ENCODE measurements around the gene PARD6G. TPM values are rescaled to one million over a fixed set of nuclear protein-coding genes. Genes with fewer than 3 reads are reported as not detected.

Gene PARD6G
- polyA plus RNA-seq, 3 donors: 30.2 to 31.0 (median 31.0) TPM

DNA sequence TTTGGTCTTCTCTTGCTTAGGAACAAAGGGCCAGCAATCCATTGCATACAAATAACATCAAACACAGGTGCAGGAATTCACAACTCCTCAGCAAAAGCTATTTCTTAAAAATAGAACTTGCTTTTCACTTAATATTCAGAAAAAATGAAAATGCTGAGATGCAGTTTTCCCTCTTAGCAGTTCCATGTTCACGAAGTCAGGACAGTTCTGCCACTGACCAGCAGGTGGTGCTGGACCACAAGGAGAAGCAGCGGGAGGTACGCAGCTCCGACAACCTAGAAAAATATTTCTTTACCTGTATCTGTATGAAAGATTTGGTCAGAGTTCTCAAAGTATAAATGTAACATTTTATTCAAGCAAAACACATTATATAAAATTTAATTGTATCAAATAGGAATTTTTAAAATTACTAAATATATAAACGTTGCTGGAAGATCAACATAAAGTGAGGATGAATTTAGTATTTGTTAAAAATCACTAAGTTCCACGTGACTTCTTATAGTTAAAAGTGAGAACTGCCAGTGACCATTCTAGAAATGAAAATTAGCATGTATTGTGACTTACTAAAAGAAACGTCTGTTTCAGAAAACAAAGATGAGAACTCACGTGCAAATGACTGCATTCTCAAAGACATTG, 89.5 kb downstream of the PARD6G start:
- DNase-seq (ENCODE audit: low read depth in 3 of 3, low spot score in 2 of 3): peak in 1 of 3 donors; percentile 64

GRCh38 chr18:80154293-80154692, 93.0 kb downstream of the PARD6G start:
- no peak for DNase-seq (ENCODE audit: low read depth in 3 of 3, low spot score in 2 of 3)

GRCh38 chr18:80149667-80150066, 97.6 kb downstream of the PARD6G start:
- no peak for DNase-seq (ENCODE audit: low read depth in 3 of 3, low spot score in 2 of 3)

DNA sequence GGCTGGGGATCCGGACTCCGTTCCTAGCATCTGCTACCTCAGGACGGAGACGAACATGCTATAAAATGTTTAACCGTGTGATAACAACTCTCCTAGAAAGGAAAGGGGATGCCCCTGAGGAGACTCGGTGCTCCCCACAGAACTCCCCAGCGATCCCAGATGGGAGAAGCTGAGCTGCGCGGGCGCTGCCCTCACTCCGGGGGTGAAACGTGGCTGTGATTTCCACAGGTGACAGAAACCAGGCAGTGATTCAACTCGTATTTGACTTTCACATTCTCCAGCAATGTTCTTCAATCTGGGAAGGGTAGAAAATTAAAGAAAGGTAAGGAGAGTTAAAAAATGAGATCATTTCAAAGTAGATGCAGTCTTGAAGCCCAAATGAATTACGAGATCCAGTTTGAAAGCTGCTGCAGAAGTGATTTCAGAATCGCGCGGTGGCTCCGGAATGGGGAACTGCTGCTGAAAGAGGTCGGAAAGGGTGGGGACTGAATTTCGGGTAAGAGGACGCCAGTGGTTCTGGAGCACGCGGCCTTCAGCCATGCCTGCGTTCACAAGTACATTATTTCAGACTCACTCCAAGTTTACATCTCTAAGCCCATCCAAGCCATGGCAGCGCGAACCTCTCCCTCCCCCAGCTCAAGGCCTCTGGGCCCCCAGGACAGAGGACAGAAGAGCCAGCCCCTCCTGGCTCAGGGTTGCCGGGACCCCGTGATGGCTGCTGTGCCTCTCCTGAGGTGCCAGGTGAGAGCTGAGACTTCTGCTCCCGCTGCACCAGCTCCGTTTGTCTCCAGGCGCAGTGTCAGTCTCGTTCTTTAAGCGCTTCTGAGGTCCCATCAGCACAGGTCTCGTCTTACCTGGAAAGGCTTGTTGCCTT, 98.8 kb downstream of the PARD6G start:
- no peak for DNase-seq (ENCODE audit: low read depth in 3 of 3, low spot score in 2 of 3)

DNA sequence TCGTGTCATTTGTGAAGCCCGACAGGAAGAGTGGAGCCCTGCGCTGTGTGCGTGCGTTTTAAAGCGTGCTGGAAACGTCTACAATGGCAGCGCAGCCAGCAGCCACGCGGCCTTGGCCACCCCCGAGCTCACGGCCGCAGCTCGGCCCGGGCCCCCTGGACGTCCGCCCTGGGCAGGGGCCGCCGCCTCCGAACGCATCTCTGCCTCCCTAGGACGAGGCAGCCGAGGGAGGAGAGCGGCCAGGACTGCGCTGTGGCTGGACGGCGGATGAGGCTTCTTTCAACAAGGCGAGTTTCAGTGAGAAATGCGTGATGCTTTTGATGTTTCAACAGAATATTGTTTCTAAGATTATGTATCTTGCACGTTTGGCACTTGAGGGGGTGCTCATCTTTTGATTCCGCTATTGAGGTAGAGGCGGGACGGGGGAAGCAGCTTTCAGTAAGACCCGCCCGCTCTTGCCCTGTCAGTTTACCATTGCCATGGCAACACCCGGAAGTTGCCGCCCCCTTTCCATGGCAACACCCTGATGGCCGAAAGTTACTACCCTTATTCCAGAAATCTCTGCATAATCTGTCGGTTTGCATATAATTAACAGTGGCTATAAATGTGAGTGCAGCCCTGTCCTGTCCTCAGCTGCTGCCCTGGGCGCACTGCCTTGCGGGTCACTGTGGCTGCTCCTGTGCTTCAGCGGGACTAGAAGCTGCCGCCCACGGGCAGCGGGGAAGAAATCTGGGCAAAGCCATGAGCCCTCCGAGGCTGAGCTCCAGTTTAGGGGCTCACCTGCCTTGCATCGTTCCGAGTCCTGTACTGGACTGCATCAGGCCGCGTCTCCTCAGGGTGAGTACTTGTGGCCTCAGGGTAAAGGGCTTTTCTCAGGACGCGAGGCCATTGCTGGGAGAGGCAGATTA, 99.6 kb downstream of the PARD6G start:
- DNase-seq (ENCODE audit: low read depth in 3 of 3, low spot score in 2 of 3): peak; percentile 73 to 81 (median 80)

DNA sequence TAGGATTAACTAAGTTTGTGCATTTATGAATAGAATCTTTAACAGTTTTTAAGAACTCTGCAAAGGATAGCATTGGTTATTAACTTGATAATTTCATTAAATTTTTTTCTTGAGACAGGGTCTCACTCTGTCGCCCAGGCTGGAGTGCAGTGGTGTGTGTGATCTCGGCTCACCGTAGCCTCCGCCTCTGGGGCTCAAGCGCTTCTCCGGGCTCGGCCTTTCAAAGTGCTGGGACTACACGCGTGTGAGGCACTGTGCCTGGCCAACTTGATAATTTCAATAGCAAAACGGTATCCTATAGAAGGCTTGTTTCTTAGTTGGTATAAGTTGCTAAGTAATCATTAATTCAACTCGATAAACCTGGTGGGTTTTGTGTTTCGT, 100.3 kb downstream of the PARD6G start:
- no peak for DNase-seq (ENCODE audit: low read depth in 3 of 3, low spot score in 2 of 3)

GRCh38 chr18:80145196-80145804, 102.0 kb downstream of the PARD6G start:
- no peak for DNase-seq (ENCODE audit: low read depth in 3 of 3, low spot score in 2 of 3)

GRCh38 chr18:80143881-80144280, 103.4 kb downstream of the PARD6G start:
- DNase-seq (ENCODE audit: low read depth in 3 of 3, low spot score in 2 of 3): no peak

DNA sequence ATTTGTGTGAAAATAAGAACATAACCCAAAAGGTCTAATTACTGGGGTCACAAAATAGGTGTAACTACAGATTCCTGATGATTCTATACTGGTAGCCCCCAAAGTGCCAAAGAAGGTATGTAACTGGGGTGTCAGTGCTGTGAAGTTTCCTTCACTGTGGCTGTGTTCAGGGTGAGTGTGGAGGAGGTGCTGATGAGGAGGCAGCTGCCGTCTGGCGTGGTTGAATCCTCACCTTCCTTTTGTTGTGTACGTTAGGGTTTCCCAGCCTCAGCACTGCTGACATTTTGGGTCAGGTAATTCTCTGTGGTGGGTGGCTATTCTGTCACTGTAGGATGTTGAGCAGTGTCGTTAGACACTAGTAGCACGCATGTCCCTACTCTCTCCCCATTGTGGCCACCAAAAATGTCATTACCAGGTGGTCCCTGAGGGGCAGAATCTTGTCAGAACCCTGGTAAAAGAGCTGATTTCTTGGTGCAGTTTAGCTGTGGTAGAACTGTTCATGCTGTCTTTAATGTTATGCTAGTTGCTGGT, 106.8 kb downstream of the PARD6G start:
- DNase-seq (ENCODE audit: low read depth in 3 of 3, low spot score in 2 of 3): no peak

DNA sequence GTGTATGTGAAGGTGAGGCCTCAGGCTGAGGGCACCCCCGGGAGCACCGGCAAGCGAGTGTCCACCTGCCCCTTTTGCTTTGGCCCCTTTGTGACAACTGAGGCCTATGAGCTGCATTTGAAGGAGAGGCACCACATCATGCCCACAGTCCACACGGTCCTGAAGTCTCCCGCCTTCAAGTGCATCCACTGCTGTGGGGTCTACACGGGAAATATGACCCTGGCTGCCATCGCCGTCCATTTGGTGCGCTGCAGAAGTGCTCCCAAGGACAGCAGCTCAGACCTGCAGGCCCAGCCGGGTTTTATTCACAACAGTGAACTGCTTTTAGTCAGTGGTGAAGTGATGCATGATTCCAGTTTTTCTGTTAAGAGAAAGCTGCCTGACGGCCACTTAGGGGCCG, 109.3 kb downstream of the PARD6G start:
- DNase-seq (ENCODE audit: low read depth in 3 of 3, low spot score in 2 of 3): no peak

DNA sequence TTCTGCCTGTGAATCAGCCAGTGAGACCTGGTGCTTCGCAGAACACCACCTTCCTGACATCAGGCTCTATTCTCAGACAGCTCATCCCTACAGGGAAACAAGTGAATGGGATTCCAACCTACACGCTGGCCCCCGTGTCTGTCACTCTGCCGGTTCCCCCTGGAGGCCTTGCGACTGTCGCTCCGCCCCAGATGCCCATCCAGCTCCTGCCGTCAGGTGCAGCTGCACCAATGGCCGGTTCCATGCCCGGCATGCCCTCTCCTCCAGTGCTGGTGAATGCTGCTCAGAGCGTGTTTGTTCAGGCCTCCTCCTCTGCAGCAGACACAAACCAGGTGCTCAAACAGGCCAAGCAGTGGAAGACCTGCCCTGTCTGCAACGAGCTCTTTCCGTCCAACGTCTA, 110.2 kb downstream of the PARD6G start:
- DNase-seq (ENCODE audit: low read depth in 3 of 3, low spot score in 2 of 3): no peak

DNA sequence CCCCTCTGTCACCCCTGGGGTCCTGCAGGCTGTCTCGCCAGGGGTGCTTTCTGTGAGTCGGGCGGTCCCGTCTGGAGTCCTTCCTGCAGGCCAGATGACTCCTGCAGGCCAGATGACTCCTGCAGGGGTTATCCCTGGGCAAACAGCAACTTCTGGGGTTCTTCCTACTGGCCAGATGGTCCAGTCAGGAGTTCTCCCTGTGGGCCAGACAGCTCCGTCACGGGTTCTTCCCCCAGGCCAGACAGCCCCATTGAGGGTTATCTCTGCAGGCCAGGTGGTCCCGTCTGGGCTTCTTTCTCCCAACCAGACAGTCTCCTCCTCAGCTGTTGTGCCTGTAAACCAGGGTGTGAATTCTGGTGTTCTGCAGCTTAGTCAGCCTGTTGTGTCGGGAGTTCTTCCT, 110.6 kb downstream of the PARD6G start:
- DNase-seq (ENCODE audit: low read depth in 3 of 3, low spot score in 2 of 3): no peak

- DNase-seq (ENCODE audit: low read depth in 3 of 3, low spot score in 2 of 3): no peak
Observed at GRCh38 chr18:80135136-80135535, 112.2 kb downstream of the PARD6G start.

GRCh38 chr18:80133124-80133523, 114.2 kb downstream of the PARD6G start:
- no peak for DNase-seq (ENCODE audit: low read depth in 3 of 3, low spot score in 2 of 3)

DNA sequence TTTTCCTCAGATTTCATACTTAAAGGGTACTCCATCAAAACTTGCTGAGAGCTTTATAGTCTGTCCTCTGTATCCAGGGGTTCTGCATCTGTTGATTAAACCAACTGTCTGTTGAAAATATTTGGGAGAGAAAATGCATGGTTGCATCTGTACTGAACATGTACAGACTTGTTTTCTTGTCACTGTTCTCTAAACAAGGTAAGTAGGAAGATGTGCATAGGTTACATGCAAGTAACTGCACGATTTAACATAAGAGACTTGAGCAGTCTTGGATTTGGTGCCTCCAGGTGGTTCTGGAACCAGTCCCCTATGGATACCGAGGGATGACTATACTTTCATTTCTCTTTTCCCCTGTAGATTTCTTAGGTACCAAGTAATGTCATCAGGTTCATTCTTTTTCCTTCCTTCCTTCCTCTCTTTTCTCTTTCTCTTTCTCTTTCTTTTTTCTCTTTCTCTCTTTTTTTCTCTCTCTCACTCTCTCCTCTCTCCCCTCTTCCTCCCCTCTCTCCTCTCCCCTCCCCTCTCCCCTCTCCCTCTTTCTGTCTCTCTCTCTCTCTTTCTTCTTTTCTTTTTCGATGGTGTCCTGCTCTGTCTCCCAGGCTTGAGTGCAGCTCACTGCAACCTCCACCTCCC, 115.0 kb downstream of the PARD6G start:
- no peak for DNase-seq (ENCODE audit: low read depth in 3 of 3, low spot score in 2 of 3)

DNA sequence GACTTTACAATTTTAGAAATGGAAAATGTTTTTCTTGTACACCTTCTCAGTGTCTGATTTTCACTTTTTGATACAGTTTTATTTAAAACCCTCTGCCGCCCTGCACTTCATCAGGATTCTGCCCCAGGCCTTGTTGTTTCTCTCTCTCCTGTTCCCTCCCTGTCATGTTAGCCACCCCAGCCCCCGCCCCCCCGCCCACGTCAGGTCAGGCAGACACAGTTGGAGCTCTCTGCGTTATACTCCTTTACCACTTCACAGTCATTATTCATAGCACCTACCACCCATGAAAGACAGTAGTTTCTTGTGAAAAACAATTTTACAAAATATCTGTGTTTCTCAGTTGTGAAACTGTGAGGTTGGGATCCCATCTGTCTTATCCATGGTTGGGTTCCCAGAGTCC, 116.8 kb downstream of the PARD6G start:
- DNase-seq (ENCODE audit: low read depth in 3 of 3, low spot score in 2 of 3): no peak

DNA sequence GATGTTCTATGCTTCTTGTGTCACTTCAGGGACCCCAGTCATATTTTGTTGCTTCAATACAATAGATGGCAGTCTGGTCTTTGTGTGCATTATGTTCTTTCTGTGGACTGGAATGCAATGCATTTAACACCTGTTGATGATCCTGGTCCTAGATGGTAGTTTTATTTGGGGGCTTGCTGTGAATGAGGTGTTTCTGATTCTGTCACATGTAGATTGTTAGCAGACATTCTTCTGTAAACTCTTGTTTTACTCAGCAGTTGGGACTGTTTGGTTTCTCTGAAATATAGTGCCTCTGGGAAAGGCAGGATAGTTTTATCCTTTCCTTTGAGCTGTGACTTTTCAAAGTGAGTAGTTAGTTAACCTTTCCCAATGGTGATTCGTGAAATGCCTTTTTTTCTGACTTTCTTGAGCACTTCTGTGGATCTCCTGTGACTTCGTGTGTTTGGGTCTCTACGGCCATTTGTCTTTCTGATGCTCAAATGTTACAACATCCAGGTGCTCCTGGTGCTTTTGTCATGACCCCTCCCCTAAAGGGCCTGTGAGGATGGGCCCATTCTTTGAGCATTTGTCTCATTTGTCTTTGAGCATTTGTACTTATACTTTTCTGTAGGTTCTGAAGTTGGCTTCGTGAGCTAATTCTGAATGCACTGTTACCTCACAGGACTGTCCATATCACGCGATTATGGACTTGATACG, 117.5 kb downstream of the PARD6G start:
- no peak for DNase-seq (ENCODE audit: low read depth in 3 of 3, low spot score in 2 of 3)

DNA sequence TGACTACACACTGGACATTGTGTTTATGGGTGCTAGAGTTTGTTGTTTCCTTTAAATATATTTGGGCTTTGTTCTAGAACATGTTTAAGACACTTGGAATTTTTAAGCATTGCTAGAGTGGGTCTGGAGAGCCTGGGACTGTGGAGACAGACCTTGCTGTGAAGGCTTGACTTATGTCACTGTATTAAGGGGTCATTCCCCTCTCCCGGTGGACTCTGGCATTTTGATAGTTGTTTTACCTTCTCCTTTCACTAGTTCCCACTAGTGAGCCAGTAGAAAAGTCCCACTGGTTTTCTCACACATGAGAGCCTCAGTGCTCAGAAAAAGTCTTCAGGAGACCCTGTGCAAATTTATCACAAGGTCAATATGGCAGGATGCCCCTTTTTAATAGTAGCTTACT, 119.7 kb downstream of the PARD6G start:
- DNase-seq (ENCODE audit: low read depth in 3 of 3, low spot score in 2 of 3): no peak

GRCh38 chr18:80126797-80127196, 120.5 kb downstream of the PARD6G start:
- no peak for DNase-seq (ENCODE audit: low read depth in 3 of 3, low spot score in 2 of 3)

All from right renal cortex interstitium (tissue), 3 donors.